Eye (tissue), 1 donor: ENCODE data around the gene SOX18.
A peak's percentile ranks its signal among the peaks of the same experiment; 100 is the strongest.

Experiments used
- DNase-seq: peaks from one replicate; pipeline ENCODE4 v3.0.0-alpha.2; 2015

The SOX18 gene

GRCh38 chr20:64051561-64052325 is 2.3 kb upstream of the SOX18 start:
- DNase-seq: no peak

GRCh38 chr20:64051033-64051452 is 1.6 kb upstream of the SOX18 start:
- DNase-seq: no peak

GRCh38 chr20:64050261-64051032 is 1.0 kb upstream of the SOX18 start:
- no peak for DNase-seq

GRCh38 chr20:64049878-64050260 is 430 bp upstream of the SOX18 start:
- DNase-seq: no peak

- peak; percentile 35 for DNase-seq
These were observed 916 bp downstream of the SOX18 start for GRCh38 chr20:64048402-64049044.

GRCh38 chr20:64047968-64048401 is 1.5 kb downstream of the SOX18 start:
- DNase-seq: peak; percentile 40

- no peak for DNase-seq
These were observed 2.4 kb downstream of the SOX18 start for GRCh38 chr20:64047046-64047389.

- DNase-seq: no peak
These were observed 4.0 kb downstream of the SOX18 start for GRCh38 chr20:64045346-64046011.

GRCh38 chr20:64044484-64045247 is 4.8 kb downstream of the SOX18 start:
- DNase-seq: no peak

GRCh38 chr20:64043768-64044167 is 5.7 kb downstream of the SOX18 start:
- no peak for DNase-seq

- DNase-seq: no peak
These were observed 7.2 kb downstream of the SOX18 start for GRCh38 chr20:64042054-64042781.

GRCh38 chr20:64041781-64042053 is 7.7 kb downstream of the SOX18 start:
- no peak for DNase-seq

GRCh38 chr20:64041040-64041780 is 8.2 kb downstream of the SOX18 start:
- DNase-seq: no peak

- DNase-seq: no peak
These were observed 9.0 kb downstream of the SOX18 start for GRCh38 chr20:64040231-64041039.

GRCh38 chr20:64039293-64040160 is 9.9 kb downstream of the SOX18 start:
- no peak for DNase-seq

- DNase-seq: peak; percentile 84
These were observed 10.7 kb downstream of the SOX18 start for GRCh38 chr20:64038565-64039292.

GRCh38 chr20:64038224-64038564 is 11.2 kb downstream of the SOX18 start:
- DNase-seq: no peak

- no peak for DNase-seq
These were observed 11.8 kb downstream of the SOX18 start for GRCh38 chr20:64037498-64038213.
